Measurements from ENCODE around the gene ARHGAP9. TPM values are rescaled to one million over a fixed set of nuclear protein-coding genes. Genes with fewer than 3 reads are reported as not detected.

The ARHGAP9 gene
- total RNA-seq (2014; rRNA removed; shearing (Covaris generic)), result not detected in 2 replicates

GRCh38 chr12:57479376-57480115 is at the start of gene ARHGAP9:
TSS of gene ARHGAP9 (minus strand) at chr12:57479866. CDS start at chr12:57479406, 460 bp downstream.
- no peak for DNase-seq (ENCODE audit: low spot score)

- DNase-seq (ENCODE audit: low spot score), result no peak
These were observed 49.3 kb upstream of the ARHGAP9 start for GRCh38 chr12:57528831-57529555.

GRCh38 chr12:57528176-57528575 is 48.5 kb upstream of the ARHGAP9 start:
- DNase-seq (ENCODE audit: low spot score), result no peak

- no peak for DNase-seq (ENCODE audit: low spot score)
These were observed 47.5 kb upstream of the ARHGAP9 start for GRCh38 chr12:57527184-57527583.

GRCh38 chr12:57526477-57527126 is 46.9 kb upstream of the ARHGAP9 start:
- DNase-seq (ENCODE audit: low spot score), result no peak

- DNase-seq (ENCODE audit: low spot score), result no peak
These were observed 46.1 kb upstream of the ARHGAP9 start for GRCh38 chr12:57525615-57526383.

- DNase-seq (ENCODE audit: low spot score), result no peak
These were observed 45.3 kb upstream of the ARHGAP9 start for GRCh38 chr12:57524814-57525614.

GRCh38 chr12:57523706-57524614 is 44.3 kb upstream of the ARHGAP9 start:
- DNase-seq (ENCODE audit: low spot score), result no peak

GRCh38 chr12:57522887-57523705 is 43.4 kb upstream of the ARHGAP9 start:
- peak; percentile 45 for DNase-seq (ENCODE audit: low spot score)

- peak; percentile 79 for DNase-seq (ENCODE audit: low spot score)
These were observed 42.6 kb upstream of the ARHGAP9 start, which contains the start of gene MBD6 for GRCh38 chr12:57522011-57522886. TSS of gene MBD6 (plus strand) at chr12:57522824. CDS start at chr12:57524304, 1,480 bp downstream.

GRCh38 chr12:57521525-57522010 is 41.9 kb upstream of the ARHGAP9 start:
- DNase-seq (ENCODE audit: low spot score), result no peak

GRCh38 chr12:57520053-57520818 is 40.6 kb upstream of the ARHGAP9 start, which contains the start of gene DDIT3:
TSS of gene DDIT3 (minus strand) at chr12:57520514. CDS start at chr12:57517406, 3,108 bp downstream.
- peak; percentile 95 for DNase-seq (ENCODE audit: low spot score)

- peak; percentile 13 for DNase-seq (ENCODE audit: low spot score)
These were observed 40.1 kb upstream of the ARHGAP9 start for GRCh38 chr12:57519796-57520052.

- no peak for DNase-seq (ENCODE audit: low spot score)
These were observed 39.5 kb upstream of the ARHGAP9 start for GRCh38 chr12:57518920-57519795.

- no peak for DNase-seq (ENCODE audit: low spot score)
These were observed 38.7 kb upstream of the ARHGAP9 start for GRCh38 chr12:57518176-57518919.

All from H4 (cell line).